ACHN (cell line): ENCODE measurements around the gene MMP23B.

Experiments
- DNase-seq: peaks from one replicate; pipeline ENCODE4 v3.0.0-alpha.2; 2015
- in situ Hi-C: cut with HindIII; loops from 2 replicates; pipeline ENCODE4 v1.10.0; 2017; ENCODE audit warnings: low sequenced_read_pairs, low pct_ligation_motif_present, low pct_unique_long_range_greater_than_20kb

MMP23B gene

DNA sequence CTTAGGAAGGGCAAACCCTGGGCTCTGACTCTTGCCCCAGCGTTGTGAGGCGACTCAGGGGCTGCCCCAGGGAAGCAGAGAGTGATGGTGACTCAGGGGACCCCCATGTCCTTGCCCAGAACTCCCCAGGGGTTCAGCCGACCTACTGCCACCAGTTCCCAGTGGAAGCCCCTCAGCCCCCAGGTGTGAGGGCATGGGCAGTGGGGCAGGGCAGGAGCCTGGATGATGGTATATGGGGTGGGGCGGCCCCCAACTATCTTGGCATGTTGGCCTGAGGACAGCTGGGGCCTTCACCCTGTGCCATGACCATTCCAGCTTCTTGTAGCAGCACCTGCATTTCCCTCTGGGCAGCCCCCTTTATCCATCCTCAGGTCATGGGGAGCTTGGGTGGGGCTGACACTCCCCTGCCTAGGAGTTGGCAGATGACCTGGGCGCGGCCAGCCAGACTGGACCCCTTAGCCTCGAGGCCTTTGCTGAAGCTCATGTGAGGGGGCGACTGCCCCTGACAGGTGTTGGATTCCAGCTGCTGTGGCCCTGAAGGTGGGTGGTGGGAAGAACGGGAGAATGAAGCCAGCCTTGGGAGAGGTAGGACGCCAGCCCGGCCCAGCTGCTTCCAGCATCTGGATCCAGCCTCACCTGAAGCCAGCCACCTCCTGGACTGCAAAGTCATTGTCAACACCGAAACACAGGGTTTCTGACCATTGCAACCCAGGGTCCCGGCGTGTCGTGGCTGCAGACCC is 30.2 kb upstream of the MMP23B start:
- in situ Hi-C loops = no loop called here
- no peak for DNase-seq

DNA sequence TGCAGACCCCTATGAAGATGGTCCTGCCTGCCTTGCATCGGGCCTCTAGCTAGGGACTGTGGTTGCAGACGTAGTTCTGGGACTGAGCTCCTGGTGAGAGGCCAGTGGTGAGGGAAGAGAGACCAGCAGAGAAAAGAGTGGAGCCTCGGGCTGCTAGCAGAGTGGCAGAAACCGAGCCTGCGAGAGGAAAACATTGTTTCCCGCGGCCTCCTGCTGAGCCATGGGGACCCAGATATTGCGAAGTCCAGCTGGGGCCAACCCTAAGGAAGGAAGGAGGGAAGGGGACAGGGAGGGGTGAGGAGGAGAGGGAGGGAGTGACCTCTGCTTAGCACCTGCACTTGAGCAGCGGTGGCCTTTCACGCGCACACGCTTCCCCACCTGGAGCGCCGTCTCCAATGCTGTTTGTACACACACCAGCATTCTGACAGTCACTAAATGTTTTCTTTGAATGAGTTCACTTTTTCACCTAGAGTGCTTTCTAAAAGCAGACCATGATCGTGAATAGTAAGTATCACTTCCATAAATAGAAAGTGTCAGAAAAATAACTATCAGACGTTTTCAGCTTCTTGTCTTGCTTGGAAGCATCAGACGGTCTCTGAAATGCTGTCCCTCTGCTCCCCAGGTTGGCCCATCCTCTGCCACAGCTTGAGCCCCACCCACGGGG is 29.5 kb upstream of the MMP23B start:
- in situ Hi-C loops = no loop called here
- no peak for DNase-seq

GRCh38 chr1:1602968-1603506 is 28.9 kb upstream of the MMP23B start:
- DNase-seq = no peak
- in situ Hi-C loops = no loop called here

- in situ Hi-C loops = no loop called here
- DNase-seq = no peak
These were observed 28.2 kb upstream of the MMP23B start for GRCh38 chr1:1603671-1604373.

DNA sequence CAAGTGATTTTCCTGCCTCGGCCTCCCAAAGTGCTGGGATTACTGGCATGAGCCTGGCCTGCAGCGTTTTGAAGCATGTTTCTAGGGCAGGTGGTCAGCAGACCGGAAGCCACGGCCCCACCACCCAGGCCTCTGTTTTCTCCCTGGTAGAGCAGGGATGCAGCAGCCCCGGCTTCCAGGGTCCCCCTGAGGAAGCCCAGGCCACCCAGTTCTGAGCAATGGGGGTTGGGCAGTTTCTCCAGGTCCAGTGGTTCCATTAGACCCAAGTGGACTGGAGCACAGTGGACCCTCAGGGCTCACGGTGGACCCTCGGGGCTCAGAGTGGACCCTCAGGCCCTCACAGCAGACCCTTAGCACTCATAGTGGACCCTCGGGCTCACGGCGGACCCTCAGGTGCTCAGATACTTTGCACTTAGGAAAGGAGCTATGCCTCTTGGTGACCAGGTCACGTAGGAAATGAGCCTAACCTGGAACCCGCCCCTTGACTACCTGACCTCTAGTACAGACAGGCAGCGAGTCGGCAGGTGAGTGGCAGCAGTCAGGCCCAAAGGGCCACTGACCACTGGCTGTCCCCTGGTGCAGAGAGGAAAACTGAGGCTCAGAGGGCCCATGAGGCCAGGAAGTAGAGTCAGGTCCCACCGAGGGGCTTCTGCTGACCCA is 27.5 kb upstream of the MMP23B start:
- in situ Hi-C loops = no loop called here
- no peak for DNase-seq

GRCh38 chr1:1605034-1605591 is 26.9 kb upstream of the MMP23B start:
- no peak for DNase-seq
- in situ Hi-C loops = no loop called here

DNA sequence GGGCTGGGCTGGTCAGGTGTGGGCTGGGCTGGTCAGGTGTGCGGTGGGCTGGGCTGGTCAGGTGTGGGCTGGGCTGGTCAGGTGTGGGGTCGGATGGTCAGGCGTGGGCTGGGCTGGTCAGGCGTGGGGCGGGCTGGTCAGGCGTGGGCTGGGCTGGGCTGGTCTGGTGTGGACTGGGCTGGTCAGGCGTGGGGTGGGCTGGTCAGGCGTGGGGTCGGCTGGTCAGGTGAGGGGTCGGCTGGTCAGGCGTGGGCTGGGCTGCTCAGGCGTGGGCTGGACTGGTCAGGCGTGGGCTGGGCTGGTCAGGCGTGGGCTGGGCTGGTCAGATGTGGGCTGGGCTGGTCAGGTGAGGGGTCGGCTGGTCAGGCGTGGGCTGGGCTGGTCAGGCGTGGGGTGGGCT is 26.2 kb upstream of the MMP23B start:
- DNase-seq = no peak
- in situ Hi-C loops = no loop called here

DNA sequence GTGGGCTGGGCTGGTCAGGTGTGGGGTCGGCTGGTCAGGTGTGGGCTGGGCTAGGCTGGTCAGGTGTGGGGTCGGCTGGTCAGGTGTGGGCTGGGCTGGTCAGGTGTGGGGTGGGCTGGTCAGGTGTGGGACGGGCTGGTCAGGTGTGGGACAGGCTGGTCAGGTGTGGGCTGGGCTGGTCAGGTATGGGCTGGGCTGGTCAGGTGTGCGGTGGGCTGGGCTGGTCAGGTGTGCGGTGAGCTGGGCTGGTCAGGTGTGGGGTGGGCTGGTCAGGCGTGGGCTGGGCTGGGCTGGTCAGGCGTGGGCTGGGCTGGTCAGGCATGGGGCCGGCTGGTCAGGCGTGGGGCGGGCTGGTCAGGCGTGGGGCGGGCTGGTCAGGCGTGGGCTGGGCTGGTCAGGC is 25.7 kb upstream of the MMP23B start:
- DNase-seq = no peak
- in situ Hi-C loops = no loop called here

GRCh38 chr1:1609822-1610485 is 22.0 kb upstream of the MMP23B start:
- no peak for DNase-seq
- in situ Hi-C loops = no loop called here

- in situ Hi-C loops = no loop called here
- no peak for DNase-seq
These were observed 21.2 kb upstream of the MMP23B start for GRCh38 chr1:1610796-1611195.

DNA sequence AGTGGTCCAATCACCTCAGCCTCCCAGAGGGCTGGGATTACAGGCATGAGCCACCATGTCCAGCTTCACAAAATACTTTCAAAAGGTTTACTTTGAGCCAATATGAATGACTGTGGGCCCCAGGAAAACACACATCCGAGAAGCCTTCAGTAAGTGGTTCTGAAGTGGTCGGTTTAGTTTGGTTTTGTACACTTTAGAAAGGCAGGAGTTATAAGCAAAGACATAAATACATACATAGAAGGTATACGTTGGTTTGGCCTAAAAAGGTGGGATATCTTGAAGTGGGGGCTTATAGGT is 19.9 kb upstream of the MMP23B start:
- in situ Hi-C loops = no loop called here
- DNase-seq = no peak

GRCh38 chr1:1613509-1614082 is 18.4 kb upstream of the MMP23B start:
- in situ Hi-C loops = no loop called here
- DNase-seq = no peak

- DNase-seq = no peak
- in situ Hi-C loops = no loop called here
These were observed 17.6 kb upstream of the MMP23B start for GRCh38 chr1:1614204-1614953.

DNA sequence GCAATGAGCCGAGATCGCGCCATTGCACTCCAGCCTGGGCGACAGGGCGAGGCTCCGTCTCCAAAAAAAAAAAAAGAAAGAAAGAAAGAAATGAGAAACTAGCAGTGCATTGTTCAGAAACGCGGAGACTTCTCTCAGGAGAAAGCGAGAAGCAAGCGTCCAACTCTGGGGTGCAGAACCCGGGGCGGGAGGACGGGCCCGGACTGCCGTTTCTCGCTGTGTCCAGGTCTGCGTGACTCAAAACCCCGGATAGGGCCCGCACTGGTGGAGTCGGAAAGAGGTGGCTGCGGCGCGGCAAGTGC is 17.1 kb upstream of the MMP23B start:
- DNase-seq = no peak
- in situ Hi-C loops = no loop called here

DNA sequence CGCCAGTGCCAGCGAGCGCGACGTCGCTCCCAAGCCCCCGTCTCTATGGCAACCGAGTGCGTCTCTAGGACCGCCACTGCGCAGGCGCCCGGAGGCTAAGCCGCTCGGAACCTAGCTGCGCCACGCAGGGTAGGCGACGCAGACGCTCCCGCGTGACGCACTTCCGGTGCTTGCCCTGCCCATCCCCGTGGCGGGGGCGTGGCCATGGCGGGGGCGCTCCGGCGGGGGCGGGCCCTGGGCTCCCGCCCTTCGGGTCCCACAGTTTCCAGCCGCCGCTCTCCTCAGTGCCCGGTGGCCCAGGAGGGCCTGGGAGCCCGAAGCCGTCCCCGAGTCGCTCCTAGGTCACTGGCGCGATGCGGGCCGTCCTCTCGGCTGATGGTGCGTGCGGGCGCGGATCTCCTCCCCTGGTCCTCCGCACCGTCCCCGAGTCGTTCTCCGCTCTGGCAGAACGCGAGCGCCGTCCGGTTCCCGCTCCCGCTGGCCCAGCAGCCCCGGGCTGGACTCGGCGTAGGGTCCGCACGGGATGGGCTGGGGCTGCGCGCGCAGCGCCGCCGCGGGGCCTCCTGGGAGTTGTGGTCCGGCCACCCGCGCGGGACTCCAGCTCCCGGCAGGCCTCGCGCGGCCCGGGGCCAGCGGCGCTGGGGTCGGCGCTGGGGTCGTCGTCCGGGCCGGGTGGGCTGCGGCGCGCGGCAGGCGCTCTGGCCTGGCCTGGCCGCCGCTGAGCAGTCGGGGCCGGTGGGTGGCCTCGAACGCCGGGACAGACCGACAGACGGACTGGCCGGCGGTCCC is 16.5 kb upstream of the MMP23B start, which contains the start of gene MIB2:
TSS of gene MIB2 (plus strand) at position 245 of the 789 bp plus-strand sequence. CDS start 7,953 bp downstream, outside the sequence.
- peak; percentile 91 for DNase-seq
- in situ Hi-C loops = no loop called here

DNA sequence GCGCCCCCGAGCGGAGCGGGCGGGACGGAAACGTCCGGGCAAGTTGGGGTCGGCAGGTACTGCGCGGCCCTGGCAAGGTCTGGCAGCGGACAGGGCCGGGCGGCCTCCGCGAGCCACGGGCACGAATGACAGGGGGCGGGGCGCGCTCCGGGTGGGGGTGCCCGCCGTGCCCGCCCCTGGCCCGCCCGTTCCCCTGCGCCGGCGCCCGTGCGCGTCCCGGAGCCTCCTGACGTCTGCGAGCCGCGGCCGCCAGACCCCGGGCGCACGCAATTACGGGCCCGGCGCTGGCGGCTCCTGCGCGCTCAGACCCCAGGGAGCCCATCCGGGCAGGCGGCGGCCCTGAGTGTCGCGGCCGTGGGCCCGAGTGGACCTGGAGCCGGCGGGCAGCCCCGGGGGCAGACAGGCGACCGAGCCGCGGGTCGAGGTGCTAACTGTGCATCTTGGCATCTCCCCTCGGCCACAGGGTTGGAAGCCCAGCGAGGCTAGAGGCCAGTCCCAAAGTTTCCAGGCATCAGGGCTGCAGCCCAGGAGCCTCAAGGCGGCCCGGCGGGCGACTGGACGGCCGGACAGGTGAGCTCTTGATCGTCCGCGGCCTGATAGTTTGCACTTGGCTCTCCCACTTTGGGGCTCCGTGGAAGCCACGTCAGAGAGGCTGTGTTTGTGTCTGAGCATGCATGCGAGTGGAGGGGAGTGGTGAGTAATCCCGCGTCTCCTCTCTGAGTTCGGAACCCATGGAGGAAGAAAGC is 15.8 kb upstream of the MMP23B start:
- peak; percentile 29 for DNase-seq
- in situ Hi-C loops = no loop called here
